Dermis microvascular lymphatic vessel endothelial cell (primary cell): Measurements from ENCODE around the gene TLK2. TPM values are rescaled to one million over a fixed set of nuclear protein-coding genes. Genes with fewer than 3 reads are reported as not detected.
"Not testable (repeated sequence)": the region's sequence is repeated elsewhere in the genome, so short reads cannot be mapped to it uniquely, and the experiment has no call there.

Experiments used
- DNase-seq, 2 donors: peaks; one replicate each; pipeline versions ENCODE4 v3.0.0 to v3.0.0-alpha.2; 2010; ENCODE audit warnings: low read depth in 2 of 2
- total RNA-seq: library from RNA; depleted of rRNA; stranded (reverse); fragments of >200 nt; gene quantifications from 2 replicates; pipeline ENCODE4 v1.2.1, GENCODE V29; 2014

The TLK2 gene
- total RNA-seq, 1 donor from 2014 or later: 35.6 TPM

DNA sequence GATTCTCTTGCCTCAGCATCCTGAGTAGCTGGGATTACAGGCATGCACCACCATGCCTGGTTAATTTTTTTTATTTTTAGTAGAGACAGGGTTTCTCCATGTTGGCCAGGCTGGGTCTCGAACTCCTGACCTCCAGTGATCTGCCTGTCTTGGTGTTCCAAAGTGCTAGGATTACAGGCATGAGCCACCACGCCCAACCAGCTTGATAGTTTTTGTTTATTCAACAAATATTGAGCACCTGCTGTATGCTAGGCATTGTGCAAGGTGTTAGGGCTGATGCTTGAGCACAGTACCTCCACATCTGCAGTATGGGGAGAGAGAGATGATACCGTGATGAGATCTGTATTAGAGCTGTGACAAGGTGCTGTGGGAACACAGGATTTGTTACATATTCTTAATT lies 3.9 kb downstream of the TLK2 start:
- not testable (repeated sequence) for DNase-seq

DNA sequence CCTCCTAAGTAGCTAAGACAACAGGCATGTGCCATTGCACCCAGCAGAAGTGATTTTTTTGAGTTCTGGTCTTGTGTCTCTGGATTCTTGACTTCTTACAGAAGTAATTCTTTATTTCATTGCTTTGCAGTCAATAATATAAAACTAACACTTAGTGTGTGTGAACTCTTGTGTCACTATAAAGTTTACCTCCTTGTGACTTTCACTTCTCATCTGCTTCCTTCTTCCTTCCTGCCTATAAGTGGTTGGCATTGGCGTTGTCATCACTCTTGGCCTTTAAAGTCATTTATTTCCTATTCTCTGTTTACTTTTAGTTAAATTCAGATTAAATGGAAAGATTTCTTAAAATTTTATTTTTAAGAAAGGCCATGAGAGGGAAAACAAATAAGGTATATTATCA lies 12.4 kb downstream of the TLK2 start:
- peak in 1 of 2 donors; percentile 29 for DNase-seq

DNA sequence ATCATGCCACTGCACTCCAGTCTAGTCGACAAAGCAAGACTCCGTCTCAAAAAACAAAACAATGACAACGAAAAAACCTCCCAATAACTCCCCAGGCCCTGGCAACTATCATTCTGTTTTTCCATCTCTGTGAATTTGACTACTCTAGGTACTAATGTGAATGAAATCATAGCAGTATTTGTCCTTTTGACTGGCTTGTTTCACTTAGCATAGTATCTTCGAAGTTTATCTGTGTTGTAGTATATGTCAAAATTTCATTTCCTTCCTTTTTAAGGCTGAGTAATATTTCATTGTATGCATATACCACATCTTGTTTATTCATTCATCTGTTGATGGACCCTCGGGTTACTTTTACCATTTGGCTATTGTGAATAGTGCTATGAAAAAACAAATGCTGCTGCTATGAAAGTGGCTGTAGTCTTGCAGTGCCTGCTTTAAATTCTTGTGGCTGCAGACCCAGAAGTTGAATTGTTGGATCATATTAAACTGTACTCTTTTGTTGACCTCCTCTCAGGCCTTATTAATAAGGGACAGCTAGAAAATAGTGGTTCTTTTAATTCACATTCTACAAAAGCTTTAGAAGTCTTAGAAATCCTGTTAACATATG lies 14.5 kb downstream of the TLK2 start:
- DNase-seq: not testable (repeated sequence)

DNA sequence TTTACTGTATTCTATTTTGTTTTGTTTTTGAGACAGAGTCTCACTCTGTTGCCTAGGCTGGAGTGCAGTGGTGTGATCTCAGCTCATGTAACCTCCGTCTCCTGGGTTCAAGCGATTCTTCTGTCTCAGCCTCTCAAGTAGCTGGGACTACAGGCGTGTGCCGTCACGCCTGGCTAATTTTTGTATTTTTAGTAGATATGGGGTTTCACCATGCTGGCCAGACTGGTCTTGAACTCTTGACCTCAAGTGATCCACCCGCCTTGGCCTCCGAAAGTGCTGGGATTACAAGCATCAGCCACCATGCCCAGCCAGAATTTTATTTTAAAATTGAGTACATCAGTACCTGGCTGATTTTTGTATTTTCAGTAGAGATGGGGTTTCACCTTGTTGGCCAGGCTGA lies 15.4 kb downstream of the TLK2 start:
- DNase-seq: not testable (repeated sequence)

DNA sequence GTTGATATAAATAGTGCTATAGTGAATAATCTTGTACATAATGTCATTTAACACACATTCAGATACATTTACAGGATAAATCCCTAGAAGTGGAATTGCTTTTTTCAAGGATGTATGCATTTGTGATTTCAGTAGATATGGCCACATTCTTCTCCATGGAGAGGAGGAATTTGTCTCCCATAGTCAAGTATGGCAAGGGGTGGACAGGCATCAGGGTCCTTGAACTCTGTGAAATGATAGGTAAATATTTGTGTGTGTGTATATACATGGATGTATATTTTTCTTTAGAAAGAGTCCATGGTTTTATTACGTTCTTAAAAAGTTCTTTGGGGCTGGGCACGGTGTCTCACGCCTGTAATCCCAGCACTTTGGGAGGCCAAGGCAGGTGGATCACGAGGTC lies 17.7 kb downstream of the TLK2 start:
- DNase-seq: not testable (repeated sequence)

DNA sequence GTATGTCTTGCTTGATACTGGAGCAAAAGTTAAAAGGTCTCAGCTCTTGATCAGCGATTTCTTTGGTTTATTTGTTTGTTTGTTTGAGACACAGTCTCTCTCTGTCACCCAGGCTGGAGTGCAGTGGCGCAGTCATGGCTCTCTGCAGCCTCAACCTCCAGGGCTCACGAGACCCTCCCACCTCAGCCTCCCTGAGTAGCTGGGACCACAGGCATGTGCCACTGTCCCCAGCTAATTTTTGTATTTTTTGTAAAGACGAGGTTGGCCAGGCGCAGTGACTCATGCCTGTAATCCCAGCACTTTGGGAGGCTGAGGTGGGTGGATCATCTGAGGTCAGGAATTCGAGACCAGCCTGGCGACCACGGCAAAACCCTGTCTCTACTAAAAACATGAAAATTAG lies 20.2 kb downstream of the TLK2 start:
- not testable (repeated sequence) for DNase-seq

DNA sequence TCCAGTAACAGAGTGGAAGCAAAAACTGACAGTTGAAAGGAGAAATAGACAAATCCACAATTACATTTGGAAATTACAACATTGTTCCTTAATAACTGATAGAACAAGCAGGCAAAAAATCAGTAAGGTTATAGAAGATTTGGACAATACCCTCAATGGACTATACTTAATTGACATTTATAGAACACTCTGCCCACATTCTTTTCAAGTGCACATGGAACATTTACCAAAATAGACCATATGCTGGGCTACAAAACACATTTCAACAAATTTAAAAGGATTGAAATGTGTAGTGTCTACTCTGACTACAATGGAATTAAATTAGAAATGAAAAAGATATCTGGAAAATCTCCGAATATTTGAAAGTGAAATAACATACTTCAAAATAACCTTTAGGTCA lies 21.8 kb downstream of the TLK2 start:
- DNase-seq: not testable (repeated sequence)

DNA sequence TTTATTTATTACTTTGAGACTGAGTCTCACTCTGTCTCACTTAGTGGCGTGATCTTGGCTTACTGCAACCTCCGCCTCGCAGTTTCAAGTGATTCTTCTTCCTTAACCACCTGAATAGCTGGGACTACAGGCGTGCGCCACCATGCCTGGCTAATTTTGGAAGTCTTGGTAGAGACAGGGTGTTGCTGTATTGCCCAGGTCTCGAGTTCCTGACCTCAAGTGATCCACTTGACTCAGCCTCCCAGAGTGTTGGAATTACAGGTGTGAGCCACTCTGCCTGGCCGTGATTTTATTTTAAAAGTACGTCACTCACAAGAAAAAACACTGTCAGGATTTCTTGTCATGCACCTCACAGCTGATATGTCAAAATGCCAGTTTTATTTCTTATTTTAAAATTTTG lies 26.2 kb downstream of the TLK2 start:
- not testable (repeated sequence) for DNase-seq

DNA sequence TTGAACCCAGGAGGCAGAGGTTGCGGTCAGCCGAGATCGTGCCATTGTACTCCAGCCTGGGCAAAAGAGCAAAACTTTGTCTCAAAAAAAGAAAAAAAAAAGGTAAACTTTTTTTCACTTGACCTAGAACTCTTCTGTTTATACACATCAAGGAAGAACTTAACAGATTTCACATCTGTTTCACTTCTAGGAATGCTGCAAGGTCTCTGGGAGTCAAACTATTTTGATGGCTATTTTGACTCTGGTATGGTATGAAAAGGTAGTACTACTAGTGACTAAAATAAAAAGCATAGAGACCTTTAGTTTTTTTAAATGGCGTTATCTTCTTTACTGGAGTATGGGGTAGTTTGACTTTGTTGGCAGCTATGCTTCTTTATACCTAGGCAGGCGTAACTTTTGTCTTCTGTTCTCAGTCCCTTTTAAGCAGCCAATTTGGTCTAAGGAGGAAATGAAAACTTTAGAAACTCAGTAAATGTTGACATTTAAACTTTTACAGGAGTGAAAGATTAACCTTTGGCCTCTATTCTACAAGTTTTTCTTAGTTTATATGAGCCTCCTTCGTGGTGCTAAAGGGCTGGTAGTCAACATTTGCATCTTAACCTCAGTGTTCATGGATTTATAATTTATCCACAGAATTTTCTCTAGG lies 28.7 kb downstream of the TLK2 start:
- DNase-seq: not testable (repeated sequence)

DNA sequence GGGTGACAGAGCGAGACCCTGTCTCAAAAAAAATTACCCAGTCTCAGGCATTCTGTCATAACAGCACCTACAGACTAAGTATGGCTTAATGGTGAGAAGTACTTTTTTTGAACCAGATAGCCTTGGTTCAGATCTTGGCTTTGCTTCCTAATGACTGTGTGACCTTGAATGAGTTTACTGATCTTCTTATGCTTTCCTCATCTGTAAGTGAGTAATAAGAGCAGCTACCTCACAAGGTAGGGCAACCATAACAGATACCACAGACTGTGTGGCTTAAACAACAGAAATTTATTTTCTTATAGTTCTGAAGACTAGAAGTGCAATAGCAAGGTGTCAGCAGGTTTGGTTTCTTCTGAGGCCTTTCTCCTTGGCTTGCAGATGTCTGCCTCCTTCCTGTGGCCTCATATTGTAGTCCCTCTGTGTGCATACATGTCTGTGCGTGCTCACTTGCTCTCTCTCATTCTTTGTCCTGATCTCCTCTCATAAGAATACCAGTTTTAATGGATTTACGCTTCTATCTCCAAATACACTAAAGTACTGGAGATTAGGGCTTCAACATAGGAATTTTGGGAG lies 31.7 kb downstream of the TLK2 start:
- not testable (repeated sequence) for DNase-seq

DNA sequence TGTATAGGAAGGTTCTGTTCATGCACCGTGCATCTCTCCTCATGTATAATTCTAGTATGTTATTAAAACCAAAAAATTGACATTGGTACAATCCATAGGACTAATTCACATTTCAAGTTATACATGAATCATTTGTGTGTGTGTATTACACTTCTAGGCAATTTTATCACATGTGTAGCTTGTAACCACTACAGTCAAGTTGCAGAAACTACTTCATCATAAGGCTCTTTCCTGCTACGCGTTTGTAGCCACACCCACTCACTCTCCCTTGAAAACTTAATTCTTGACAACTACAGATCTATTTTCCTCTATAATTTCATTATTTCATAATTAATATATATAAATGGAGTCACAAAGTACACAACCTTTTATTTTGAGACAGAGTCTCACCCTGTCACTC lies 32.4 kb downstream of the TLK2 start:
- DNase-seq: not testable (repeated sequence)

DNA sequence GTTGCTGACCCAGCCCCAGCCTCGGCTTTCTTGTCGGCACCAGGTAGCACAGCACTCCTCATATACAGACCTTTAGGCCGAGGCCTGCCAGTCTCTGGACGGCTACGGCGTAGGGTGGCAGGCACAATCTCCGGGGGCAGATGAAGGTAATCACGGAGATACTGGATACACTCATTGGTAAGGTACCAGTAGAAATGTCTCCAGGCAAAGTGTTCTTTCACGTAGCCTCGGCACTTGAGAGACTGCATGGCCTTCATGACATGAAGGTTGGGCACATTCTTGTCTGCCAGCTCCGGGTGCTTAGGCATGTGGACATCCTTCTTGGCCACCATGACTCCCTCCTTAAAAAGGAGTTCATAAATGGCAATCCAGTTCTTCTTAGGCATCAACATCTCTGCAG lies 37.8 kb downstream of the TLK2 start:
- not testable (repeated sequence) for DNase-seq

DNA sequence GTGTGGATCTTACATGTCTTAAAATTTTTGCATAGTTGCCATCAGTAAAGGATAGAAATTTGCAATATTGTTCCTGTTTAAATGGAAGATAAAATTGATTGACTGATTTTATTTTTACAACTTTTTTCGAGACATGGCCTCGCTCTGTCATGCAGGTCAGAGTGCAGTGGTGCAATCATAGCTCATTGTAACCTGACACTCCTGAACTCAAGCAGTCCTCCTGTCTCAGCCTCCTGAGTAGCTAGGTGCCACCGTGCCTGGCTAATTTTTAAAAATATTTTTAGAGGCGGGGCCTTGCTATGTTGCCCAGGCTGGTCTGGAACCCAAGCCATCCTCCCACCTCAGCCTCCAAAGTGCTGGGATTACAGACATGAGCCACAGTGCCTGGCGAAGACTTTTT lies 42.7 kb downstream of the TLK2 start:
- not testable (repeated sequence) for DNase-seq

DNA sequence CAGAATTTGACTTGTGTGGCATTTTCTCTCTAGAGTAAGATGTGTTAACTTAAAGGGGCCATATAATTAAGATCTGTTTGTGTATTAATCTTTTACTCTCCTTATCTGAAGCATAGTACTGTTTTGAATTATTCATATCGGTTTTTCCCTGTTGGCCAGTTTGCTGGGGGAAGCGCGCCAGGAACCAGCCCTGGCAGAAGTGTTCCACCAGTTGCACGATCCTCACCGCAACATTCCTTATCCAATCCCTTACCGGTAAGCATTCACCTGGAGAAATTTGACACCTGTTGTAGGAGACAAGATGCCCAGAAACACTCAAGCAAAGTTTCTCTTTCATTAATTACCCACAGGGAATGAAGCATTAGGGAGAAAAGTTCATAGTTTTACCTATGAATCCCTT lies 45.5 kb downstream of the TLK2 start:
- not testable (repeated sequence) for DNase-seq

DNA sequence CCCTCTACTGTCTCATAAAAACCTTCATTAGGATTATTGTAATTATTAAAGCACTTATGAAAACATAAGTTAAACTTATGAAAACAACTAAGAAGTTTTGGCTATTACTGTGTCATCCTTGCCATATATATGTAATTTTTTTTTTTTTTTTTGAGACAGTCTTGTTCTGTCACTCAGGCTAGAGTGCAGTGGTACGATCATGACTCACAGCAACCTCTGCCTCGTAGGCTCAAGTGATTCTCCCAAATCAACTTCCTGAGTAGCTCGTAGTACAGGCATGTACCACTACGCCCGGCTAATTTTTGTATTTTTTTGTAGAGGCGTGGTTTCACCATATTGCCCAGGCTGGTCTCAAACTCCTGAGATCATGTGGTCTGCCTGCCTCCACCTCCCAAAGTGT lies 46.7 kb downstream of the TLK2 start:
- DNase-seq: not testable (repeated sequence)

DNA sequence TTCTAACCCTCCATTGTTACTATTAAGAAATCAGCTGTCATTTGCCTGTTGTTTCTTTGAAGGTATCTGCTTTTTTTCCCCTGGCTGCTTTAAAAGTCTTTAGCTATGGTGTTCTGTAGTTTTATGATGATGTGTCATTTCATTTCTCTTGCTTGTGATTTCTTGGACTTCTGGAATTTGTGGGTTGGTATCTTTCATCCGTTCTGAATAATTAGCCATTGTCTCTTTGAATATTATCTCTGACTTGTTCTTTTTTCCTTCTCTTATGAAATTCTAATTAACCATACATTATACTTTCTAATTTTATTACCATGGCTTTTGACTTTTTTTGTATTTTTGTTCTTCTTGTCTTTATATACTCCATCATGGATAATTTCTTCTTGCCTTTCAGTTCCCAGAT lies 52.3 kb downstream of the TLK2 start:
- DNase-seq: not testable (repeated sequence)

DNA sequence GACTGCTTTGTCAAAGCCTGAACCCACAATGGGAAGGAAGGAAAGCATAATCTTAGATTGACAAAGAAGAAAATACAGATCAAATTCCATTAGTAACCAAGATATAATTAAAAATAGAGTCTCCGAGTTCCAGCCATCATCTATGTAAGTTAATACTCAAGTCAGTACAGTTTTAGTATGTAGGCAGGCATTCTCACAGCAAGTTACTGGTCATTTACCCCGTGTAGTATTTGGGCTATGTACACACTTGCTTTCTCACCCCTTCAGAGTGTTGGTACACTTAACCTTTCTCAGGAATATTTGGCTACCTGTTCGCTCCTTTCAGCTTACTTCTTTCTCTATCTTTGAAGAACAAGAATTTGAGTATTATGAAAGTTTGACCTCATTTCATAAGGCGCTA lies 57.9 kb downstream of the TLK2 start:
- not testable (repeated sequence) for DNase-seq

DNA sequence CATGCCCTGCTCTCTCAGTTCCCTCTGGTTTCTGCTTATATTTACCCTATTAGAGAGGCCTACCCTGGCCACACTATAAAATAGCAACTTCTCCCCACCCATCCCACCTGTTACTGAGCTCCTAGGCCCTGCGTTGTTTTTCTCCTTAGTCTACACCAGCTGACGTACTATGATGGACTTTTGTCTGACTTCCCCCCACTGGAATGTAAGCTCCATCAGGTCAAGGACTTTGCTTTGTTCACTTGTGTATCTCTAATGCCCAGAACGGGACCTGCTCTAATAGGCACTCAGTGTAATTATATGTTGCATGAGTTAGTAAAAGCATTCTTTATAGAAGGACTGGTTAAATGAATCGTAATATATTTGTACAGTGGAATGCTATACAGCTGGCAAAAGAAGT lies 62.4 kb downstream of the TLK2 start:
- DNase-seq: not testable (repeated sequence)

DNA sequence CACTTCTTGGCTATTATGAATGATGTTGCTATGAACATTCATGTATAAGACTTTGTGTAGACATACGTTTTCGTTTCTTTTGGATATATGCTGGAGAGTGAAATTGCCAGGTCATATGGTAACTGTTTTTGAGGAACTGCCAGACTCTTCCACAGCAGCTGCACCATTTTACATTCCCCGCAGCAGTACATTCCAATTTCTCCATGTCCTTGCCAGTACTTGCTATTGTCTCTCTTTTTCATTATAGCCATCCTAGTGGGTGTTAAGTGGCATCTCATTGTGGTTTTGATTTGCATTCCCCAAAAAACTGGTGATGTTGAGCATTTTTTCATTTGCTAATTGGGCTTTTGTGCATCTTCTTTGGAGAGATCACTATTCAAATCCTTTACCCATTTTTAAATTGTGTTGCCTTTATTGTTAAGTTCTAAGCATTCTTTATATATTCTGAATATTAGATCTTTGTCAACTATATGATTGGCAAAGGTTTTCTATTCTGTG lies 64.7 kb downstream of the TLK2 start:
- DNase-seq: not testable (repeated sequence)

DNA sequence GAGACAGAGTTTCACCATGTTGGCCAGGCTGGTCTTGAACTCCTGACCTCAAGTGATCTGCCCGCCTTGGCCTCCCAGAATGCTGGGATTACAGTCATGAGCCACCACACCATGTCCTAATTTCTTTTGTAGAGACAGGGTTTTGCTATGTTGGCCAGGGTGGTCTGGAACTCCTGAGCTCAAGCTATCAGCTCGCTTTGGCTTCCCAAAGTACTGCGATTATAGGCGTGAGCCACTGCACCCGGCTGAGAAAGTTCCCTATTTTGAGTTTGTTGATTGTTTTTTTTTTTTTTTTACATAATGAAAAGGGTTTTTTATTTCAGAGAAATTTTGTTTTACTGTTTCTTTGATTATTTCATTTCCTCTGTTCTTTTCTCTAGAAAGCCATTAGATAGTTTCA lies 67.4 kb downstream of the TLK2 start:
- DNase-seq: not testable (repeated sequence)

DNA sequence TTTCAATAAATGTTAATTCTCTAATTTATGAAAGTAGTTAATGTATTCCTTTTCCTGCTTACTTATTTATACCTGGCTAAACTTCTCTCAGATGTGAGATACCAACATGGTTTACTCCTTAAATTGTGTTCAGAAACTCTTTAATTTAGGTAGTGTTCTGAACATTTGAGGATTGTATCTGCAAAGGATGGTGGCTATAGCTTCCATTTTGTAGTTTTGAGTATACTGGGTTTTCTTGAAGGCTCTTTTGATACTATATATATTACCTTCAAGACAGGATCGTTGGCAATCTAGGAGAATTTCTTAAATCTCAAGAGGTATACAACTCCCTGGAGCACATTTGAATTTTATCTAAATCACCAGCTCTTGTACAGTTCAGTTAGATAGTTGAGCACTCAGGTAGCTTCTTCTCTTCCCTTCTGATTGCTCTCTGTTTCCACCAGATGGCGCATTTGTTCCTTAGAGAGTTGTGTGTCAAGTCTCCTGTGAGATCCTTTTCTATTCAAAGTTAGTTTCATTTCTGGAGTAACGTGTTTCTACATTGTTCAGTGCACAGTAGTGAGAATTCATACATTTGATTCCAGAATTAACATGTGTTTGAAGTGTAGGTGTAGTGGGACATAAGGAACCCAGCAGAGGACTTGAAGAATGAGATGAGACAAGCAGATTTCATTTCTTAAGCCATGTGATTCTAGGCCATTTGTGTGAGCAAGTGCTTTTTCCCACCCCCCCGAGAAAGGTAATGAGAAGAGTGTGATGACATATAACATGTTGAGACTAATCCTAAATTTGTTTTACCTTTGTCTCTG lies 74.4 kb downstream of the TLK2 start:
- peak; percentile 27 to 35 for DNase-seq

DNA sequence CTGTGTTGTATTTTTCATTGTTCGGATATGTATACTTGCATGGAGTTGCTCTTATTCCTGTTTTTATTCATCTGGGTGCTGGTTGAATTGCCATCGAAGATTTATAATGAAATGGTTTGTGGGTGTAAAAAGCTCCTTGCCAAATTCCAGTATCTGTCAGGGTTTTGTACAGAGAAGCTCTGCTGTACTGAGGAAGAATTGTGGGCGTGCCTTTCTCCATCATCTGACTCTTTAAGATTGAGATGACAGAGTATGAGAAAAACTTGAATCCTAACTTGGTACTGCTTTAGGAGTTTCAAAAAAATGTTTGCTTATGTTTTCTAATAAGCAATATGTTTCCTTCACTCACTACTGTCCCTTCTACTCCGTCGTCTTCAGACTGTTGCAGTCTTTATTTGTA lies 78.9 kb downstream of the TLK2 start:
- DNase-seq: not testable (repeated sequence)
